ENCODE measurements around the gene ACOX2.
"Not testable (repeated sequence)": the region's sequence is repeated elsewhere in the genome, so short reads cannot be mapped to it uniquely, and the experiment has no call there.

ACOX2 gene

DNA sequence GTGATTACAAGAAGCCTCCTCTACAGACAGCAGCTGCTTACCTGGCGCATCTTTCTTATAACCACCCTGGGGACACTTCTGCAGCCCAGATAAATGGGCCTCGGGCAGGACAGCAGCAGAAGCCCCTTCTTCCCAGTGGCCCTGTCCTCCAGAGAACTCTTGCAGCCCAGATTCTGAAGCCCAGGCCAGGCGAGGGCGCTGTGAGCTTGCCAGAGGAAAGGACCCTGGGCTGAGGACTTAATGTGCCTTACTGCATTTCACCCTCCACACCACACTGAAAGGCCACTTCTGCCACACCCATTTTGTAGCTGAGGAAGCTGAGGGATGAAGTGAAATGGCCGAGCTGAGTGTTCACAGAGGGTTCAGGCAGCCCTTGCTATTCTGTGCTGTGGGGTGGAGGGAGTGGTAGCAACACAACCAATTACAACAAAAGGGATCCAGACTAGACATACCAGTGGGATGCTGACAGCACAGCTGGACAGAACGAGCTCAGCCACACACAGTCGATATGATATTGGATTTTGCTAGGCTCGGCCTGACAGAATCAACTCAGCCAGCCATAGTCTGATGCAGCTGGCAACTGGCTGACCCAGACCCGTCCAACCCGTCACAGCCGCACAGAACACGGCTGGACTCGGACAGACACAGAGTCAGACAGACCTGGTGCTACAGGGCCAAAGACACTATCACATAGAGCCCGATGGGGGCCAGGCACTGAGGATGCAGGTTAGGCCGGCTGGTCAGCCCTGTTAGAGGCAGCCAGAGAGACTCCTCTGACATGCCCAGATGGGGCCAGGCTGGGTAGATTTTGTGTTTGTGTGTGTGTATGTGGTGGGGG lies 7.3 kb downstream of the ACOX2 start:
- DNase-seq (ENCODE audit: low read depth) = no peak
- TF ChIP-seq, protein P1, sequence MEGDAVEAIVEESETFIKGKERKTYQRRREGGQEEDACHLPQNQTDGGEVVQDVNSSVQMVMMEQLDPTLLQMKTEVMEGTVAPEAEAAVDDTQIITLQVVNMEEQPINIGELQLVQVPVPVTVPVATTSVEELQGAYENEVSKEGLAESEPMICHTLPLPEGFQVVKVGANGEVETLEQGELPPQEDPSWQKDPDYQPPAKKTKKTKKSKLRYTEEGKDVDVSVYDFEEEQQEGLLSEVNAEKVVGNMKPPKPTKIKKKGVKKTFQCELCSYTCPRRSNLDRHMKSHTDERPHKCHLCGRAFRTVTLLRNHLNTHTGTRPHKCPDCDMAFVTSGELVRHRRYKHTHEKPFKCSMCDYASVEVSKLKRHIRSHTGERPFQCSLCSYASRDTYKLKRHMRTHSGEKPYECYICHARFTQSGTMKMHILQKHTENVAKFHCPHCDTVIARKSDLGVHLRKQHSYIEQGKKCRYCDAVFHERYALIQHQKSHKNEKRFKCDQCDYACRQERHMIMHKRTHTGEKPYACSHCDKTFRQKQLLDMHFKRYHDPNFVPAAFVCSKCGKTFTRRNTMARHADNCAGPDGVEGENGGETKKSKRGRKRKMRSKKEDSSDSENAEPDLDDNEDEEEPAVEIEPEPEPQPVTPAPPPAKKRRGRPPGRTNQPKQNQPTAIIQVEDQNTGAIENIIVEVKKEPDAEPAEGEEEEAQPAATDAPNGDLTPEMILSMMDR (IDR thresholded peaks at IDR 0.05; ENCODE audit: control insufficient read depth, extremely low read depth, insufficient read depth) = 0 out of 2 replicates have a peak, but pooled peaks have one; percentile 12
- H3K4me3 ChIP-seq (ENCODE audit: low read depth, low read length) = no peak overlapping the region

DNA sequence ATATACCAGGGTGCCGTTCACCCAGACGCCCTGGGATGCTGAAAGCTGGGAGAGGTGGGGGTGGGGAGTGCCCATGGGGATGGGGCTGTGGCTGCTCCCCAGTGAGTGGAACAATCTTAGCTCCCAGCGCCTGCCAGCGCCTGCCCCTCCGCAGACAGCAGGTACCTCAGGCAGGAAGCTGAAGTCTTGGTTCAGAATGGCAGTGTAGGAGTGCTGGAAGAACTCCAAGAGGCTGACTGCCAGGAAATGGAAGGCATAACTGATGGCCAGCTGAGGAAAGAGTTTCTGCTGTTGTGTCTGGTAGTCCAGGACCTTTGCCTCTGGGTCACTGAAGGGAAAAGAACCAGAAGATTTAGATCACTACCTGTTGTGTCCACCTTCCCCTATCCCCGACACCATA lies 8.4 kb downstream of the ACOX2 start:
- no peak overlapping the region for H3K4me3 ChIP-seq (ENCODE audit: low read depth, low read length)
- TF ChIP-seq, protein P1 (IDR thresholded peaks at IDR 0.05; ENCODE audit: control insufficient read depth, extremely low read depth, insufficient read depth) = no peak
- peak; percentile 57 for DNase-seq (ENCODE audit: low read depth)

DNA sequence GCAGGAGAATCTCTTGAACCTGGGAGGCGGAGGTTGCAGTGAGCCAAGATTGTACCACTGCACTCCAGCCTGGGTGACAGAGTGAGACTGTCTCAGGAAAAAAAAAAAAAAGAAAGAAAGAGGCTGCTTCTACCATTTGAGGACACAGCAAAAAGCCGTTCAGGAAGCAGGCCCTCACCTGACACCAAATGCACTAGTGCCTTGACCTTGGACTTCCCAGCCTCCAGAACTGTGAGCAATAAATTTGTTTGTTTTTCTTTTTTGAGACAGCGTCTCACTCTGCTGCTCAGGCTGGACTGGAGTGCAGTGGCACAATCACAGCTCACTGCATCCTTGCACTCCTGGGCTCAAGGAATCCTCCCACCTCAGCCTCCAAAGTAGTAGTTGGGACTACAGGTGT lies 9.6 kb downstream of the ACOX2 start:
- not testable (repeated sequence) for H3K4me3 ChIP-seq (ENCODE audit: low read depth, low read length); DNase-seq (ENCODE audit: low read depth)

DNA sequence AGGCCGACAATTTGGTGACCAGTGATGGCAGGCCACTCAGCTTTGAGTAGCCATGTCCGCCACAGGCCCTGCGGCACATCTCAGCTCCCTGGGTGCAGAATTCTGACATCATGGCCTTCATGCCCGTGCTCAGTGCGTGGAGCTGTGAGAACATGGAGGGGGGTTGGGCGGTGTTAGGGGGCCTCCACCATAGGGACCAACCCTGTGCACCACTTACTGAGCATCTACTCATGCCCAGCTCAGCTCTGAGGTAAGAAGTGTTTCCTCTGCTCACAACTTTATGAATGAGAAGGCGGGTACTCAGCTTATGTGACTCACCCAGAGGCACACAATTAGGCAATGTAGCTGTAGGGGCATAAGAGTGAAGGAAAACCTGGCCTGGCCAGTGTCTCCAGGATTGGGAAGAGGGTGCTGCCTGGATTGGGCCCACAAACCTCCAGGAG lies 10.5 kb downstream of the ACOX2 start:
- no peak overlapping the region for H3K4me3 ChIP-seq (ENCODE audit: low read depth, low read length)
- no peak for DNase-seq (ENCODE audit: low read depth)

DNA sequence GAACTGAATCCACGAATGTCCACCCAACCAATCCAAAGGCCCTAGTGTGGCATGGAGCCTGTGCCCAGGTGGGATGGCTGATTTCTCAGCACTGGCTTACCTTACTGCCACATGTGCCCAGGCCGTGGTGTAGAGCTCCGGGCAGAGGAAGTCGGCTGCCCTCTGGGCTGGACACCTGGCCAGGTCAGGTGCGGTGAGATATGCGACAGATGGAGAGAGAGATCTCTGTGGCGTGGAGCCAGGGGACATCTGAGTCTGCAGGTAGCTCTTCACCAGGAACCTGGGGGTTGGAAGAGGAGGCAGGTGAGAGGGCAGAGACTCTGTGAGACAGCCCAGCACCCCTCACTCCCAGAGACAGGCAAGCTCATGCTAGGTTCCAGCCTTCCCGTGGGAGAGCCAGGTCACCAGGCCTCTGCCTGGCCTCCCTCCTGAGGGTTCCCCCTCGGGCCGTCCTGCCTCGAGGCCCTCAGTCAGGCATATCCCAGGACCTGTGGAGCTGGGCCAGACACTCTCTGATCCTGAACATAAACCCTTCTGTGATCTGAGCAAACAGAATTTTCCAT lies 12.6 kb downstream of the ACOX2 start:
- TF ChIP-seq, protein P1 (IDR thresholded peaks at IDR 0.05; ENCODE audit: control insufficient read depth, extremely low read depth, insufficient read depth) = no peak
- DNase-seq (ENCODE audit: low read depth) = no peak
- H3K4me3 ChIP-seq (ENCODE audit: low read depth, low read length) = no peak overlapping the region

More for the DNA sequence above, 10.5 kb downstream of the ACOX2 start:
- TF ChIP-seq, protein P1 (IDR thresholded peaks at IDR 0.05; ENCODE audit: control insufficient read depth, extremely low read depth, insufficient read depth) = no peak

DNA sequence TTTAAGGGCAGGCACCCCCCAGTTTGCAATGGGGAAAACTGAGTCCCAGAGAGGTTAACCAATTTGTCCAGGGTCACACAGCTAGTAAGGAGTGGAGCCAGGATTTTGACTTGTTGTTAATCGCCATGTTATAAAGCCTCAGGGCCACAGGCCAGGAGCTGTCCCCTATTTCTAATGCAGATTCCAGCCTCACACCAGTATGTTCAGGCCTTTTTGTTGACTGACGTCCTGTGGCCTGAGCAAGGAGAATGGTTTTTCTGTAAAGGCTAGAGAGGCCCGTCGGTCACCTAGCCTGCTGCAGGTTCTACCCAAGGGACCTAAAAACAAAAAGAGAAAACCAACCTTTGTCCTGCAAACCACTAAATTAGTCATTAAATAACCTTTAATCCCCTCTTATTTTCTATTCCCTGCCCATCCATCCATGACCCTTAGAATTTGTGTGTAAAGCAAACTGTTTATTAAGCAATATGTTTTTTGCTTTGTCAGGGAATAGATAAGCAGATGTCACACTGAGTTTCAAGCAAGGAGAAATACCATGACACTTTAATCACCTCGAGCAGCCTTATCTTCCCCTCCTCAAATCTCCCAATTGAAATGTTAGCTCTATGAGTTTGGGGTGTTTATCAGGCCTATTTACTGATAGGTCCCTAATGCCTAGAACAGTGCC lies 14.1 kb downstream of the ACOX2 start:
- no peak for DNase-seq (ENCODE audit: low read depth)

More for the DNA sequence above, 14.1 kb downstream of the ACOX2 start:
- H3K4me3 ChIP-seq (ENCODE audit: low read depth, low read length) = no peak overlapping the region
- TF ChIP-seq, protein P1 (IDR thresholded peaks at IDR 0.05; ENCODE audit: control insufficient read depth, extremely low read depth, insufficient read depth) = no peak

Data from LNCaP clone FGC (cell line).